MCF 10A (cell line): ENCODE results near the gene GLUL. TPM values are rescaled to one million over a fixed set of nuclear protein-coding genes. Genes with fewer than 3 reads are reported as not detected.

Experiments used
- BruUV-seq: library from RNA; stranded (reverse); fragments of 400-500 nt; replicated peaks from 2 replicates; lab custom pipeline; 2021; lab: Mats Ljungman, UMichigan
- CTCF ChIA-PET: fragments of 300-600 bp; sonication (Branson Sonifier 250); formaldehyde crosslinking; extraction: SDS; loops from one replicate; lab custom pipeline; 2021; ENCODE audit warnings: antibody characterized with exemption, inconsistent platforms; lab: Yijun Ruan, JAX
- POLR2A ChIA-PET: fragments of 300-600, 350-650 bp; sonication (Branson Sonifier 250); formaldehyde crosslinking; extraction: SDS; loops from one replicate; lab custom pipeline; 2020; ENCODE audit warnings: antibody characterized with exemption, inconsistent platforms; lab: Yijun Ruan, JAX
- DNase-seq: peaks from one replicate; pipeline ENCODE4 v3.0.0-alpha.2; 2018; ENCODE audit not compliant: unreplicated experiment
- H3K27ac Mint-ChIP-seq: one replicate; pipeline ENCODE4 v1.8.0; 2022; ENCODE audit warnings: mild to moderate bottlenecking, low read depth, mixed read lengths; ENCODE audit not compliant: unreplicated experiment
- H3K27me3 Mint-ChIP-seq: one replicate; pipeline ENCODE4 v1.8.0; 2022; ENCODE audit warnings: mixed read lengths; ENCODE audit not compliant: insufficient read depth, unreplicated experiment
- H3K36me3 Mint-ChIP-seq: one replicate; pipeline ENCODE4 v1.8.0; 2022; ENCODE audit warnings: mild to moderate bottlenecking, moderate library complexity, mixed read lengths; ENCODE audit not compliant: insufficient read depth, unreplicated experiment
- H3K4me1 Mint-ChIP-seq: one replicate; pipeline ENCODE4 v1.8.0; 2022; ENCODE audit warnings: mixed read lengths; ENCODE audit not compliant: insufficient read depth, unreplicated experiment
- H3K4me3 Mint-ChIP-seq: one replicate; pipeline ENCODE4 v1.8.0; 2022; ENCODE audit warnings: mild to moderate bottlenecking, moderate library complexity, mixed read lengths; ENCODE audit not compliant: unreplicated experiment
- H3K9me3 Mint-ChIP-seq: one replicate; pipeline ENCODE4 v1.8.0; 2022; ENCODE audit warnings: mixed read lengths; ENCODE audit not compliant: unreplicated experiment
- intact Hi-C: fragments of 100-400 bp; cut with micrococcal nuclease; formaldehyde crosslinking; loops from 2 replicates; pipeline ENCODE4 v1.14.1; 2022
- total RNA-seq: library from RNA; stranded (reverse); gene quantifications from 2 replicates; pipeline ENCODE4 v1.2.3, GENCODE V29; 2022
- TF ChIP-seq, protein P1 (sequence below): fragments of 200-600 bp; IDR thresholded peaks from one replicate; pipeline ENCODE4 v1.8.0; 2022; ENCODE audit warnings: antibody characterized with exemption, mild to moderate bottlenecking; ENCODE audit not compliant: unreplicated experiment

GLUL gene
- total RNA-seq, 1 experiment from 2014 or later: 437 TPM

DNA sequence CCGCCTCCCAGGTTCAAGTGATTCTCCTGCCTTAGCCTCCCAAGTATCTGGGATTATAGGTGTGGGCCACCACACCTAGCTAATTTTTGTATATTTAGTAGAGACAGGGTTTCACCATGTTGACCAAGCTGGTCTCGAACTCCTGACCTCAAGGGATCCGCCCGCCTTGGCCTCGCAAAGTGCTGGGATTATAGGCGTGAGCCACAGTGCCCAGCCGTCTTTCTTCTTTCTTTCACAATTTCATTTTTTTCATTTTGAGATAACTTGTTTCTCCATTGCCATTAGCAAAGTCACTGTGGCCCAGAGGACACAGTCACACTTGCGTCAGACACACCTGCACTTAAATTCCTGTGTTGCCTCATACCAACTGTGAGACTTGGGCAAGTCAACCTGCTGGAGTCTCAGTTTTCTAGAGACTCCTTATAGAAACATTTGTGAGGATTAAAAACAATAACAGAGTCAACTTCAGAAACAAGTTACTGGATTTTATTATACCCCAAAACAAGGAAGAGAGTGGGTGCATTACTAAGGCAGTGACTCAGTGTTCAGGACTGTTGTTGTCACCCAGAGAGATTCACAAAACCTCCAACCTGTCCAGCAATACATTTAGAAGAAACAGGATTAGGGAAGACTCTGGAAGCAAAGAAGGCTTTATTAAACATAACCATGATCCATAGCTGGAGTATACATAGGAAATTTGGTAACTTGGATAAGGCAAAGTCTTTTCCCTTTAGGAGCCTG is 6.2 kb upstream of the GLUL start:
- DNase-seq: peak; percentile 81
- no TSS peak for BruUV-seq
- TF ChIP-seq, protein P1, sequence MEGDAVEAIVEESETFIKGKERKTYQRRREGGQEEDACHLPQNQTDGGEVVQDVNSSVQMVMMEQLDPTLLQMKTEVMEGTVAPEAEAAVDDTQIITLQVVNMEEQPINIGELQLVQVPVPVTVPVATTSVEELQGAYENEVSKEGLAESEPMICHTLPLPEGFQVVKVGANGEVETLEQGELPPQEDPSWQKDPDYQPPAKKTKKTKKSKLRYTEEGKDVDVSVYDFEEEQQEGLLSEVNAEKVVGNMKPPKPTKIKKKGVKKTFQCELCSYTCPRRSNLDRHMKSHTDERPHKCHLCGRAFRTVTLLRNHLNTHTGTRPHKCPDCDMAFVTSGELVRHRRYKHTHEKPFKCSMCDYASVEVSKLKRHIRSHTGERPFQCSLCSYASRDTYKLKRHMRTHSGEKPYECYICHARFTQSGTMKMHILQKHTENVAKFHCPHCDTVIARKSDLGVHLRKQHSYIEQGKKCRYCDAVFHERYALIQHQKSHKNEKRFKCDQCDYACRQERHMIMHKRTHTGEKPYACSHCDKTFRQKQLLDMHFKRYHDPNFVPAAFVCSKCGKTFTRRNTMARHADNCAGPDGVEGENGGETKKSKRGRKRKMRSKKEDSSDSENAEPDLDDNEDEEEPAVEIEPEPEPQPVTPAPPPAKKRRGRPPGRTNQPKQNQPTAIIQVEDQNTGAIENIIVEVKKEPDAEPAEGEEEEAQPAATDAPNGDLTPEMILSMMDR: no peak
- H3K27me3 Mint-ChIP-seq: no peaks in the 10 kb centered on the region
- intact Hi-C loops: loop anchor here (2.0 to 5.0 kb wide), 4 partner anchors 191 to 921 kb away; partner anchors contain the start of gene RNASEL
- peak overlapping the region; percentile 76 for H3K27ac Mint-ChIP-seq
- ChIA-PET POLR2A (interaction anchor here (0.9 to 5.0 kb wide), 13 partner anchors 10 to 404 kb away, joined by 3 to 112 read pairs (median 5); partner anchors contain the start of gene RGS16), CTCF (interaction anchor here (0.9 to 10.9 kb wide), 23 partner anchors 10 to 915 kb away, joined by 3 to 450 read pairs (median 7); partner anchors contain the start of gene RNASEL)
- H3K4me3 Mint-ChIP-seq: peak overlapping the region; percentile 0
- no peaks in the 10 kb centered on the region for H3K36me3 Mint-ChIP-seq
- peaks cover 22% of the 10 kb centered on the region for H3K4me1 Mint-ChIP-seq
- no peaks in the 10 kb centered on the region for H3K9me3 Mint-ChIP-seq

DNA sequence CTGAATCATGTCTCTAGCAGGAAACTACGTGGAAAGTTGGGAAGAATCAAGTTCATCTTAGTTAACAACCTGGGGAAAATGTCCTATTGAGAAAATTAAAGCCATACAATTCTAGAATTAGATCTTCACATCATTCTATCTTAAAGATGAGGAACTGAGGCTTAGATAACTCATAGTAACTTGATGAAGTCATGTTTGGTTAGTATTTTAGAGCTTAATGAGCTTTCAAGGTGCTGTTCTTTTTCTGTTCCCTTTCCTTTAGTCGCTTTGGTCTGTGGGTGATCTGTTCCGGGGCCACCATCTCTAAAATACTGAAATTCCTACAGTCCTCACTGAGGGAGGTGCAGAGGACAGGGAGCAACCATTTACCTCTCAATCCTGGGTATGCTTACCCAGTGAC is 4.3 kb upstream of the GLUL start:
- H3K27me3 Mint-ChIP-seq: no peaks in the 10 kb centered on the region
- TF ChIP-seq, protein P1: no peak
- H3K4me3 Mint-ChIP-seq: no peak overlapping the region
- DNase-seq: no peak
- no TSS peak for BruUV-seq
- intact Hi-C loops: loop anchor here (1.0 to 5.0 kb wide), 7 partner anchors 95 to 919 kb away; partner anchors contain the start of gene RNASEL
- H3K4me1 Mint-ChIP-seq: peaks cover 22% of the 10 kb centered on the region
- H3K9me3 Mint-ChIP-seq: no peaks in the 10 kb centered on the region
- CTCF ChIA-PET: interaction anchor here (0.6 to 10.9 kb wide), 45 partner anchors 12 to 918 kb away, joined by 3 to 450 read pairs (median 5); partner anchors contain the start of genes RGSL1 and RNASEL
- H3K27ac Mint-ChIP-seq: no peak overlapping the region
- peaks cover 7% of the 10 kb centered on the region for H3K36me3 Mint-ChIP-seq
- POLR2A ChIA-PET: interaction anchor here (0.7 to 5.0 kb wide), 18 partner anchors 15 to 368 kb away, joined by 3 to 112 read pairs (median 6); partner anchors contain the start of genes RGS16 and RNASEL

DNA sequence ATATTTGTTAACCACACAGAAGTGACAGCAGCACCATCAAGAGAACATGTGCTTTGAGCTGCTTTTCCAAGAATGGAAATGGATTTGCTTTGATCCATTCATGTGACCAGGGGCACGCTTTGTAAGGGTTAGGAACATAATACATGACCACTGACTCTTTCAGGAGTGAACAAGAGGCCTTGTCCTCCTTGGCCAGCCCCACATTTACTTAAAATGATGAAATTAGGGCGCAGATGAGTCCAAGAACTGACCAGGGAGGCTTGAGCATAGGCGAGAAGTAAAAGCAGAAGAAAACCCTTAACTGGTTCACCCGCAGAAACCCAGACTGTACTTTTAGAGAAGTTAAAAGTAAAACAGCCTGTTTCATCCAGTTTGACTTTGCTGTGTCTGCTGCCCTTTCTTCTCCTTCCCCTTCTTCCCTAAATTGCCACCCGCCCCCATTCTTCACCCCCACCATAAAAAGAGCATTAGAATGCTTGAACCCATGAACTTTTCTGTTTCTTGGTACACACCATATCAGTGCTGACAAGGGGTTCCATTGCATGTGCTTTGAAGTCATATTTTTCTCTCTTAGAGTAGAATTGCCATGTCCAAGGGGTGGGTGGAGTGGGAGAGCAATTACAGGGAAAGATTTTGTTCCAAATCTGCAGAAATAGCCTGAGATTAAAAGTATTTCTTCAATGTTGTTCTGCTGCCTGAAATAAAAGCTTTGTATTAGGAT is 2.6 kb upstream of the GLUL start:
- TF ChIP-seq, protein P1: no peak
- Mint-ChIP-seq H3K36me3 (peaks cover 24% of the 10 kb centered on the region), H3K27me3 (no peaks in the 10 kb centered on the region), H3K4me1 (peaks cover 22% of the 10 kb centered on the region), H3K9me3 (no peaks in the 10 kb centered on the region), H3K4me3 (no peak overlapping the region), H3K27ac (no peak overlapping the region)
- intact Hi-C loops: loop anchor here (5.0 kb wide), 1 partner anchor 177 kb away; no protein-coding TSS in a partner anchor
- ChIA-PET POLR2A (interaction anchor here (1.4 to 8.7 kb wide), 4 partner anchors 13 to 366 kb away, joined by 4 to 151 read pairs (median 76); no protein-coding TSS in a partner anchor), CTCF (interaction anchor here (0.6 to 10.9 kb wide), 4 partner anchors 200 to 408 kb away, joined by 4 to 450 read pairs (median 178); no protein-coding TSS in a partner anchor)
- no TSS peak for BruUV-seq
- DNase-seq: no peak
